Psoas muscle (tissue), 8 donors: ENCODE measurements around the gene ABHD12B. TPM values are rescaled to one million over a fixed set of nuclear protein-coding genes. Genes with fewer than 3 reads are reported as not detected.

ENCODE experiments used
- ATAC-seq, 4 donors: fragments of 200-7000 bp; cut with Tn5 transposase; one replicate each; pipeline ENCODE4 v1.9.1; 2020; ENCODE audit warnings: moderate library complexity in 3 of 4, mild to moderate bottlenecking in 2 of 4
- DNase-seq, 2 donors: peaks; one replicate each; pipeline ENCODE4 v3.0.0-alpha.2; 2020
- H3K27ac ChIP-seq: fragments of 200-600 bp; one replicate; pipeline ENCODE4 v1.8.0; 2022
- H3K27me3 ChIP-seq, 3 donors: fragments of 200-600 bp in 1 of 3; one replicate each; pipeline versions ENCODE4 v1.6.1 to v1.8.0; 2013 to 2022; ENCODE audit warnings: low read length in 2 of 3, mild to moderate bottlenecking in 2 of 3, moderate library complexity in 1 of 3; ENCODE audit not compliant: insufficient read depth in 3 of 3
- H3K36me3 ChIP-seq, 2 donors: fragments of 200-600 bp in 1 of 2; one replicate each; pipeline versions ENCODE4 v1.6.1 to v1.8.0; 2013 to 2022; ENCODE audit warnings: low read depth in 1 of 2, mild to moderate bottlenecking in 1 of 2, moderate library complexity in 1 of 2; ENCODE audit not compliant: insufficient read depth in 1 of 2
- H3K4me1 ChIP-seq: fragments of 200-600 bp; one replicate; pipeline ENCODE4 v1.8.0; 2022
- H3K4me3 ChIP-seq: fragments of 200-600 bp; one replicate; pipeline ENCODE4 v1.8.0; 2022; ENCODE audit warnings: mild to moderate bottlenecking
- H3K9me3 ChIP-seq: fragments of 200-600 bp; one replicate; pipeline ENCODE4 v1.8.0; 2022
- WGBS, 3 donors: extraction: QIAGEN DNeasy Blood & Tissue Kit; methylation state at CpG; one replicate each; pipeline versions ENCODE4 v1.1.6 to v1.1.7; 2013; 5-methylcytosine and 5-hydroxymethylcytosine counted together
- intact Hi-C, 2 donors: fragments of 100-400 bp; cut with DNase I; formaldehyde crosslinking; loops; one replicate each; pipeline versions ENCODE4 v1.11.0 to v1.14.2; 2022
- polyA plus RNA-seq, 3 donors: library from polyadenylated mRNA; stranded (reverse); fragments of 200-250 nt; gene quantifications; one replicate each; pipeline ENCODE4 v1.2.3, GENCODE V29; 2013
- total RNA-seq, 4 donors: library from RNA; stranded (reverse); fragmentation: NEBNext Ultra II Directional in 2 of 4; extraction: Animal tissue kit (Norgen Biotek cat#: 25700) in 2 of 4; gene quantifications; one replicate each; pipeline versions ENCODE4 v1.2.1 to v1.2.4, GENCODE V29; 2021 to 2023
- TF ChIP-seq, protein P1 (sequence below): fragments of 200-600 bp; IDR thresholded peaks from one replicate; pipeline ENCODE4 v1.8.0; 2022; ENCODE audit warnings: antibody characterized with exemption
- donor health status: healthy with polysubstance abuse.
- donor health status: DM: no; HTN: no; CAD: no; lungs with moderate emphysema.
- donor health status: Bipolar disorder and iron deficiency.
- donor health status: healthy.
- donor health status: DM: yes; HTN: yes; CAD: no.
- donor health status: DM: no; HTN: no; CAD: no.
- donor health status: DM: no; HTN: no; CAD: no.
- donor health status: DM: yes; HTN: yes; CAD: no.

ABHD12B gene
- total and polyA plus RNA-seq, 7 donors, result not detected

DNA sequence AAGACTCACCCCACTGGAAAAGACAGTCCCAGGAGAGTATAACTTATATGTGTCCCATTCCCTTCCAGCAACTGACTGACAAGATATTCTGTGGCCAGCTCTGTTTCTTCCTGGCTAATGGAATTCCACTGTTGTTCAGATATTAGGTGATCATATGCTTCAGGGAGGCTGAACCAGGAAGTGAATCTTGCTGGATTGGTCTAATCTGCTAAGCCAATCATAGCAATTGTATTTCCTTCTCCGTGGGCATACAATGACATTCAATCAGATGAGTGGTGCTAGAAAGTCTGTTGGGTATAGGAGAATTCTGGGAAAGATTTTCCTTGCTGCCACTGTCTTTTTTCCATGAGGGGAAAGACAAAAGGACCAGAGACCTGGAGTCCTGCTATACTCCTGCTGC lies 60.3 kb downstream of the ABHD12B start:
- peaks cover 0 to 36% of the 10 kb centered on the region in 2 donors for H3K36me3 ChIP-seq
- H3K4me3 ChIP-seq, result no peak overlapping the region
- TF ChIP-seq, protein P1, sequence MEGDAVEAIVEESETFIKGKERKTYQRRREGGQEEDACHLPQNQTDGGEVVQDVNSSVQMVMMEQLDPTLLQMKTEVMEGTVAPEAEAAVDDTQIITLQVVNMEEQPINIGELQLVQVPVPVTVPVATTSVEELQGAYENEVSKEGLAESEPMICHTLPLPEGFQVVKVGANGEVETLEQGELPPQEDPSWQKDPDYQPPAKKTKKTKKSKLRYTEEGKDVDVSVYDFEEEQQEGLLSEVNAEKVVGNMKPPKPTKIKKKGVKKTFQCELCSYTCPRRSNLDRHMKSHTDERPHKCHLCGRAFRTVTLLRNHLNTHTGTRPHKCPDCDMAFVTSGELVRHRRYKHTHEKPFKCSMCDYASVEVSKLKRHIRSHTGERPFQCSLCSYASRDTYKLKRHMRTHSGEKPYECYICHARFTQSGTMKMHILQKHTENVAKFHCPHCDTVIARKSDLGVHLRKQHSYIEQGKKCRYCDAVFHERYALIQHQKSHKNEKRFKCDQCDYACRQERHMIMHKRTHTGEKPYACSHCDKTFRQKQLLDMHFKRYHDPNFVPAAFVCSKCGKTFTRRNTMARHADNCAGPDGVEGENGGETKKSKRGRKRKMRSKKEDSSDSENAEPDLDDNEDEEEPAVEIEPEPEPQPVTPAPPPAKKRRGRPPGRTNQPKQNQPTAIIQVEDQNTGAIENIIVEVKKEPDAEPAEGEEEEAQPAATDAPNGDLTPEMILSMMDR, result no peak
- intact Hi-C loops, result no loop called here
- H3K4me1 ChIP-seq, result peaks cover 4% of the 10 kb centered on the region
- ATAC-seq (no peak), DNase-seq (no peak)
- no peaks in the 10 kb centered on the region for H3K9me3 ChIP-seq
- no peak overlapping the region for H3K27ac ChIP-seq
- no peaks in the 10 kb centered on the region for H3K27me3 ChIP-seq
- WGBS, 3 donors, result 57 to 71% (median 69%) methylated on average over 1 of the region's 1 CpG

DNA sequence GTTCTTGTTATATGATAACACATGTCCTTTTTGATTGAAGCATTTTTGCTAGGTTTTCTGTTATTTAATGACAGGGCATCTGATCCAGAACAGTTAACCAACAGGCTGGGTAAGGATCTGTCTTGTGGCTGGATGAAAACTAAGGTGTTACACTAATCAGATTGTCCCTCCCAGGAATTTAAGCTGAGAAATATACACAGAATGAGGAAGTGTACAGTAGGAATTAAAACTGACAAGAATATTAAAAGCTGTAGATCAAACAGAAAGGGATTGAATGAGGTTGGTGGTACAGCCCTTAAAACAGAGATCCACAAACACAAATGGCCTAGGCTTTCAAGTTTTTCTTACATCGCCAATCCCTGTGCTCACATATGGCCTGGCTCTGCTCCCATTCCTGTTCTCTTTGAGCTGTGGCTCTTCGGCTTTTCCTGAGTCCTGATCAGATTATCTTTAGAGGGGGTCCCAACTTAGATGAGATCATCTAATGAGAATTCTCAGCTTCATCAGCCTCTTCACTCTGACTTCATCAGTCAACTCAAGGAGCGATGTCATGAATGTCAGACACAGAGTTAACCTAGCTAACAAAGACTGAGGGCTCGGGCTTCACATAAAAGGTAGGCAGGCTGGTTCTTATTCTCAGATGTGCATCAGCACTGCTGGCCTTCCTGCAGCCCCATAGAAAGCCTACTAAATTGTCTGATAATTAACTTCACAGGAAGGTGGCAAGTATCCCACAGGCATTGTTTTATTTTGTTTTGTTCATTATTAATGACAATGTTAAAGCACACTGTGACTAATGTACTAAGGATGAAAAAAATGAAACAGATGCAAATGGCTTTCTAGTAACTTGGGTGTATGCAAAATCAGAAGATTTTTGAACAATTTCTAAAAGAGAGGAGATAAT lies 61.0 kb downstream of the ABHD12B start:
- Histone ChIP-seq H3K4me1 (peaks cover 4% of the 10 kb centered on the region), H3K9me3 (no peaks in the 10 kb centered on the region), H3K36me3 (peaks cover 0 to 36% of the 10 kb centered on the region in 2 donors), H3K27me3 (no peaks in the 10 kb centered on the region), H3K4me3 (no peak overlapping the region), H3K27ac (no peak overlapping the region)
- ATAC-seq (no peak), DNase-seq (no peak)
- intact Hi-C loops, result no loop called here
- 77 to 81% (median 78%) methylated on average over 4 of the region's 4 CpGs for WGBS, 3 donors
- TF ChIP-seq, protein P1, result no peak

GRCh38 chr14:50935126-50936015 lies 63.5 kb downstream of the ABHD12B start:
- Histone ChIP-seq H3K27ac (no peak overlapping the region), H3K4me1 (no peaks in the 10 kb centered on the region), H3K36me3 (peaks cover 0 to 34% of the 10 kb centered on the region in 2 donors), H3K9me3 (no peaks in the 10 kb centered on the region), H3K4me3 (no peak overlapping the region), H3K27me3 (no peaks in the 10 kb centered on the region)
- intact Hi-C loops, result no loop called here
- no peak for ATAC-seq
- DNase-seq, result no peak
- 80 to 83% (median 83%) methylated on average over 5 of the region's 5 CpGs for WGBS, 3 donors
- TF ChIP-seq, protein P1, result no peak

DNA sequence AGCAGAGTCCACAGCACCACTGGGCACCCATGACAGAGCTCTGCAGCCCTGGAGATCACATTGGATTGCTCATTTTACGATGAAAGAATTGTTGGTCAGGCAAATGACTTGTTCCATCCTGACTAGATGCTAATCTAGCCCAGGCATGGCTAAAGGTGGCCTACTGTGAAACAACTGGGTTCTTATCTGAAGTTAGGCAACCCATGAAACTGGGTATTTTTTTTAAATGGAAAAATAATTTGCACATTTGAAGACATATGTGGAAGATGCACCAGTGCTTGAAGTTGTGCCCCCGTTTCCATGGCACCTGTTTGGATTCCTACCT lies 64.1 kb downstream of the ABHD12B start:
- TF ChIP-seq, protein P1, result no peak
- H3K36me3 ChIP-seq, result peaks cover 0 to 28% of the 10 kb centered on the region in 2 donors
- WGBS, 3 donors, result 90 to 94% (median 93%) methylated on average over 2 of the region's 2 CpGs
- H3K27ac ChIP-seq, result no peak overlapping the region
- no peak overlapping the region for H3K4me3 ChIP-seq
- DNase-seq, result no peak
- no peaks in the 10 kb centered on the region for H3K4me1 ChIP-seq
- intact Hi-C loops, result no loop called here
- H3K9me3 ChIP-seq, result no peaks in the 10 kb centered on the region
- ATAC-seq, result no peak
- no peaks in the 10 kb centered on the region for H3K27me3 ChIP-seq
